HG02623 (cell line): ENCODE measurements around the gene ERVW-1.
"Not testable (repeated sequence)": the region's sequence is repeated elsewhere in the genome, so short reads cannot be mapped to it uniquely, and the experiment has no call there.

ENCODE experiments used
- ATAC-seq: cut with Tn5 transposase; IDR thresholded peaks from one replicate; pipeline ENCODE4 v1.9.1; 2021; ENCODE audit warnings: moderate library complexity; ENCODE audit not compliant: unreplicated experiment

Gene ERVW-1, protein sequence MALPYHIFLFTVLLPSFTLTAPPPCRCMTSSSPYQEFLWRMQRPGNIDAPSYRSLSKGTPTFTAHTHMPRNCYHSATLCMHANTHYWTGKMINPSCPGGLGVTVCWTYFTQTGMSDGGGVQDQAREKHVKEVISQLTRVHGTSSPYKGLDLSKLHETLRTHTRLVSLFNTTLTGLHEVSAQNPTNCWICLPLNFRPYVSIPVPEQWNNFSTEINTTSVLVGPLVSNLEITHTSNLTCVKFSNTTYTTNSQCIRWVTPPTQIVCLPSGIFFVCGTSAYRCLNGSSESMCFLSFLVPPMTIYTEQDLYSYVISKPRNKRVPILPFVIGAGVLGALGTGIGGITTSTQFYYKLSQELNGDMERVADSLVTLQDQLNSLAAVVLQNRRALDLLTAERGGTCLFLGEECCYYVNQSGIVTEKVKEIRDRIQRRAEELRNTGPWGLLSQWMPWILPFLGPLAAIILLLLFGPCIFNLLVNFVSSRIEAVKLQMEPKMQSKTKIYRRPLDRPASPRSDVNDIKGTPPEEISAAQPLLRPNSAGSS

GRCh38 chr7:92477681-92478080 is at the start of gene ERVW-1:
ERVW-1 (minus strand) TSS chr7:92477946; CDS start chr7:92470381, 7,565 bp downstream.
- not testable (repeated sequence) for ATAC-seq

DNA sequence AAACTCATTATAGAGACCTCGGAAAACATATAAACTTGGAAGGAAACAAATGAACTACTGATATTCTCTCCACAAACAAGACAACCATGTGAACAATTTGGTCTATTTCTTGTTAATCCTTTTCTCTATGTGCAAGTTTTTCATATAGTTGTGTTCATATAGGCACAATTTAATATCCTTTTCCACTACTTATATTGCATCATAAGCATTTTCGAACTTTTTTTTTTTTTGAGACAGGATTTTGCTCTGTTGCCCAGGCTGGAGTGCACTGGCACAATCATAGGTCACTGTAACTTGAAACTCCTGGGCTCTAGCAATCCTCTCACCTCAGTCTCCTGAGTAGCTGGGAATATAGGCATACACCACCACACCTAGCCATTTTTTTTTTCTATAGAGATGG is 45.4 kb upstream of the ERVW-1 start:
- ATAC-seq, result no peak

GRCh38 chr7:92520024-92520423 is 42.3 kb upstream of the ERVW-1 start:
- no peak for ATAC-seq

DNA sequence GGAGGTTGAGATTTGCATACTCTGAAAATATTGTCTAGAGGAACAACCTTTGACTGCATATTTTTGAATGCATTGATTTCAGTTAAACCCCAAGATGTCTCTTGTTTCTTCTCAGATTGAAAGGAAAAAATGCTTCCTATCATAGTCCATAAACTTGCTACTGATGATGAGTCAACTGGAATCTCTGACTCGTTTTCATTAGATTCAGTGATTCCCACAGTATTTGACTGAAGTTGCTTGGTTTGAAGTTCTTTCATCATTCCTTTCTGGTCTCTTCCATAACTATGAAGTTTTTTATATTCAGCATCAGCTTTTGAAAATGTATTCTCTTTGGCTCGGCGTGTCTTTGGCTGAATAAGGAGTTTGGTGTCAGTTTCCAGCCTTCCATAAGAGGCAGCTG is 39.9 kb upstream of the ERVW-1 start:
- no peak for ATAC-seq

- ATAC-seq, result no peak
Observed at GRCh38 chr7:92513167-92513902, 35.6 kb upstream of the ERVW-1 start.

DNA sequence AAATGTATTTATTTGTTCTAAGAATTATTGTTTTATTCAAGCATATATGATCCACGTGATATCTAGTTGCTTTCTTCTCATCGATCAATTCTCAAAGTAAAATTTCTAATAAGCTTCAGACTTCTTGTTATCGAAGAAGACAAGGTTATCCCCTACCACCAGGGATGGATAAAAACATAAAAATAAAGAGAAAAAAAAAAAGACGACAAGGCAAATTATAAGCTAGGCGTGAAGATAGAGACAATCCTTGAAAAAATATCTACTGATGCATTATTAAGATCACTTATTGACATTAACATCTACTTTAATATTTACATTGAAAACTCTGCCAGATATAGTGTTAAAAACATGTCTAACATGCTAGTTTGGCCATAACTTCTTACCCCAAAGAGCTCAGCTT is 31.2 kb upstream of the ERVW-1 start:
- ATAC-seq, result no peak

DNA sequence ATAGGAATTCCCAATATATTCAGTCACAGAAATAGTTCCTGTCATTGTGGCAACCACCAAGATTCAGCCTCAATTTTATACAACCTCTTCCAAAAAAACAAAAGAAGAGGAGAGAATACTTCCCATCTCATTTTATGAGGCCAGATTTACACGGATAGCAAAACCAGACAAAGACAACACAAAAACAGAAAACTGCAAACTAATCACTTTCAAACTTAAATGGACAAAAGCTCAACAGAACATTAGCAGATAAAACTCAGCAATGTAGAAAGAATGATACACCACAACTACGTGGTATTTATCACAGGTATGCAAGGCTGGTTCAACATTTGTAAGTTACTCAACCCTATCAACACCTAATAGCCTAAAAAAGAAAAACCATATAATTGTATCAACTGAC is 28.6 kb upstream of the ERVW-1 start:
- ATAC-seq, result no peak

DNA sequence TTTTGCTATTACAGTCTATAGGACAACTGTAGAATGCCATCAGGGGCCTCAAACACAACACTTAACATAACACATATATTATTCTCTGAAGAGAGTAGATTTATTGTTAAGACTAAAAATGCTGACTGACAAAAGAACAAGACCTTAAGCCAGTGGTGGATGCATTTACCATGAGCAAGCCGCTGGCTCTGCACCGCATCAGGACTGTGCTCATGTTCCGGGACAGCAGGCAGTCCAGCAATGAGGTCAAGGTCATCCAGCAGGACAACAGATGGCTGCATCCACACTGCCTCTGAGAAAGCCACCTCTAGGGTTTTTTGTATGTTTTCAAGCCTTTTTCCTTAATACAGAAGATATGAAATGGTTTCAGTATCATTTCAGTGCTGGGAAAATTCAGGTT is 26.8 kb upstream of the ERVW-1 start:
- no peak for ATAC-seq

GRCh38 chr7:92503767-92504166 is 26.0 kb upstream of the ERVW-1 start:
- ATAC-seq, result no peak

GRCh38 chr7:92498557-92498956 is 20.8 kb upstream of the ERVW-1 start:
- no peak for ATAC-seq

GRCh38 chr7:92496876-92497275 is 19.1 kb upstream of the ERVW-1 start:
- no peak for ATAC-seq

DNA sequence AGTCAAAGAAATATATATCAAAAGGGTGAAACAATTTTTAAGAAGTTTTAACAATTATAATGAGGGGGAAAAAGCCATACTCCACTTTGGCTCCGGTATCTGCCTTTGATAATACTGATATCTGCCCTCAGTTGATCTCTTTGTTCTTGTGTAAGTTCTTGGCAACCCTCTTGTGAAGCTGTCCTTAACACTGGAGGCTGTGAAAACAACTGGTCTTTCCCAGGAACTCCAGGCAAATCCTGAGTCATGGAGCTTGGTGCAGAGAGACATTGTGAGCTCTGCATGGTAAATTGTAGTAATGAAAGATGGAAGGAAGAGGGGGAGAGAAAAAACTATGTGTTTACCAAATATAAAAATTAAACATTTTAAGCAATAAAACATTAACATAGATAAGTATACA is 11.9 kb upstream of the ERVW-1 start:
- no peak for ATAC-seq

GRCh38 chr7:92487804-92488203 is 10.1 kb upstream of the ERVW-1 start:
- no peak for ATAC-seq

- ATAC-seq, result no peak
Observed at GRCh38 chr7:92485974-92486373, 8.2 kb upstream of the ERVW-1 start.

DNA sequence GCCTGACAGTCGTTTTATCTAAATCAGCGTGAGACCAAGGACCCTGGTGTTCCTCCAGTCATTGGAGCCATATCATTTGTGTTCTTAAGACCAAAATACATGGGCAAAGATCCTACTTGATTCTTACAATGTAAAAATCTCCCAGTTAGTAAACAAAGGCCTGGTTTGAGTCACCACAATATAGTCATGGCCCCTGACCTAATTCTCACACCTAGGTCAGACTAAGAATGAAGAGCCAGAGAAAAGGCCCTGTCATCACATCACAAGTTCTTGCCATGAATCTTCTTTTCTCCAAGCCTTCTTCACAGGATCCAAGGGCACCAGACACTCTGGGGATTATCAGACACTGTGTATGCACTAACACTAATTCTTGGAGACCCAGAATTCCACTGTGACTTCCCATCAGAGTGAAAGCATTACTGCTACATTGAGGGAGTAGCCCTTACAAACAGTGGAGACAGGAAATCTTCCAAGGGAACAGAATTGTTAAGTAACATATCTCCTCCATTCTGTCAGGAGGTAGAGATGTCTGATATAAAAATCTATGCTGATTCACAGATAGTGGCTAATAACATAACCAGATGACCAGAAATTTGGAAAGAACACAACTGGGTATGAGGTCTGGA is 7.6 kb upstream of the ERVW-1 start:
- no peak for ATAC-seq

- not testable (repeated sequence) for ATAC-seq
Observed at GRCh38 chr7:92484226-92484625, 6.5 kb upstream of the ERVW-1 start.

DNA sequence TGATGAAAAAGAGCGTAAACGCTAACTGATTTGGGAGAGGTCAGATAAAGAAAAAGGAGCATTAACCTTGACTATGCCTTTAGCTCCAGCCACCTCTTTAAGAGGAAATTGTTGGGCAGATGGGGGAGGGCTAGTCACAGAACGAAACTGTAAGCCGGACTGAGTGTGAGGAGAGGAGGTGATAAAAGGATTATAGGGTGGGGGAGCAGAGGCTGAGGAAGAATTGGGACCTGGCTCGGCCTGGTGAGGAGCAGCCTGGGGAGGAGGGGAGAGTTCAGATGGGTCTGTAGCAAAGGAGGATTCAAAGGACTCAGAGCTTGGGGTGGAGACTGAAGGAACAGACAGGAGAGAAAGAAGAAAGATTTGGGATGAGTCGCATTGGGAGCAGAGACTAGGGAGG is 5.9 kb upstream of the ERVW-1 start:
- not testable (repeated sequence) for ATAC-seq

DNA sequence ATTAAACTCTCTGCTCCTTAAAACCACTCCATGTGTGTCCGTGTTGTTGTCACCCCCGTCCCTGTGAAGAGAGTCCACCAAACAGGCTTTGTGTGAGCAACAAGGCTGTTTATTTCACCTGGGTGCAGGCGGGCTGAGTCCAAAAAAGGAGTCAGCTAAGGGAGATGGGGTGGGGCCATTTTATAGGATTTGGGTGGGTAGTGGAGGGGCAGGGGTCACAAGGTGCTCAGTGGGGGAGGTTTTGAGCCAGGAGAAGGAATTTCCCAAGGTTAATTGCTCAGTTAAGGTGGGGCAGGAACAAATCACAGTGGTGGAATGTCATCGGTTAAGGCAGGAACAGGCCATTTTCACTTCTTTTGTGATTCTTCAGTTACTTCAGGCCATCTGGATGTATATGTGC is 1.4 kb upstream of the ERVW-1 start:
- ATAC-seq, result not testable (repeated sequence)

GRCh38 chr7:92478711-92479110 is 965 bp upstream of the ERVW-1 start:
- no peak for ATAC-seq

DNA sequence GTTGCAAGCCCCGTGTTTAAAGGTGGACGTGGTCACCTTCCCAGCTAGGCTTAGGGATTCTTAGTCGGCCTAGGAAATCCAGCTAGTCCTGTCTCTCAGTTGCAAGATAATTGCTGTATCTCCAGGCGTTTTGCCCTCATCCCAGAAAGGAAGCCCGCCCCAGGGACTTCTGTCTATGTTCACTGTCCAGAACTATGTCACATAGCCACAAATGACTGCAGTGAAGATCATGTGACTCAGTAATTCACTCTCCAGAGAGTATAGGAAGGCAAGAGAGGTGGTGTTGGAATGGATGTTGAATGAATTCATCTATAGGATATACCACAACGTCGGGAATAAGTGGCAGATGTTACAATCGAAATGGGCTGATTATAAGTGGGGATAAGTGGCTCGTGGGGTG is 349 bp upstream of the ERVW-1 start:
- ATAC-seq, result no peak

GRCh38 chr7:92475851-92476590 is 1.7 kb downstream of the ERVW-1 start:
- not testable (repeated sequence) for ATAC-seq
